Peyer's patch (tissue), 4 donors: ENCODE measurements around the gene AKR1B1. TPM values are rescaled to one million over a fixed set of nuclear protein-coding genes. Genes with fewer than 3 reads are reported as not detected.
A peak's percentile ranks its signal among the peaks of the same experiment; 100 is the strongest.

Source experiments
- DNase-seq, 3 donors: peaks; one replicate each; pipeline ENCODE4 v3.0.0-alpha.2; 2017 to 2019
- H3K27ac ChIP-seq, 4 donors: fragments of 200-600 bp; sonication (generic); one replicate each; pipeline ENCODE4 v1.5.1; 2016 to 2019
- H3K27me3 ChIP-seq, 2 donors: fragments of 200-600 bp; sonication (generic); one replicate each; pipeline ENCODE4 v1.5.1; 2019
- H3K36me3 ChIP-seq, 3 donors: fragments of 200-600 bp; sonication (generic); one replicate each; pipeline ENCODE4 v1.5.1; 2016 to 2019
- H3K4me1 ChIP-seq, 4 donors: fragments of 200-600 bp; sonication (generic); one replicate each; pipeline ENCODE4 v1.5.1; 2016 to 2019
- H3K4me3 ChIP-seq, 4 donors: fragments of 200-600 bp; sonication (generic); 1 replicate in 3 of 4; 2 replicates in 1 of 4; pipeline ENCODE4 v1.5.1; 2016 to 2019; ENCODE audit warnings: mild to moderate bottlenecking in 1 of 4
- H3K9me3 ChIP-seq, 4 donors: fragments of 200-600 bp; sonication (generic); one replicate each; pipeline ENCODE4 v1.5.1; 2016 to 2019; ENCODE audit warnings: mild to moderate bottlenecking in 1 of 4
- CTCF ChIP-seq, 6 experiments: fragments of 450-650 bp in 4 of 6; fragments of 200-600 bp in 2 of 6; sonication (generic) in 1 of 6; IDR thresholded peaks; one replicate each; pipeline ENCODE4 v1.5.1; 2017 to 2019; ENCODE audit warnings: antibody characterized with exemption in 6 of 6, mild to moderate bottlenecking in 3 of 6, moderate library complexity in 1 of 6
- POLR2A ChIP-seq, 2 donors: fragments of 450-650 bp; IDR thresholded peaks; one replicate each; pipeline ENCODE4 v1.5.1; 2017; ENCODE audit warnings: antibody characterized with exemption in 2 of 2, mild to moderate bottlenecking in 2 of 2, moderate library complexity in 2 of 2
- total RNA-seq, 4 donors: library from RNA; depleted of rRNA; stranded (reverse); fragments of >200 nt; gene quantifications; one replicate each; pipeline ENCODE4 v1.1.0, GENCODE V29; 2016

The AKR1B1 gene
- total RNA-seq = 10 to 100 TPM in 3 of 4 donors, 1 to 10 TPM in 1; 3.9 to 59.4 (median 22.9) TPM

- Histone ChIP-seq H3K36me3 (no peaks in the 10 kb centered on the region), H3K27ac (peak within 1 kb of the TSS; percentile 87 to 96 (median 90)), H3K27me3 (no peaks in the 10 kb centered on the region), H3K4me1 (peaks cover 0 to 18% (median 9%) of the 10 kb centered on the region in 4 donors), H3K4me3 (peak within 1 kb of the TSS; percentile 81 to 93 (median 86)), H3K9me3 (no peaks in the 10 kb centered on the region)
- peak; percentile 83 to 96 (median 88) for DNase-seq
- peak; percentile 43 to 52 (median 47) for TF ChIP-seq CTCF (IDR thresholded peaks at IDR 0.05)
- TF ChIP-seq POLR2A (IDR thresholded peaks at IDR 0.05) = peak; percentile 28 to 33
Measured at GRCh38 chr7:134458806-134459698, at the start of gene AKR1B1. AKR1B1 (minus strand) TSS chr7:134459100; CDS start chr7:134459062, 38 bp downstream.

GRCh38 chr7:134505856-134506255, 47.0 kb upstream of the AKR1B1 start:
- H3K27me3 ChIP-seq = no peaks in the 10 kb centered on the region
- no peaks in the 10 kb centered on the region for H3K9me3 ChIP-seq
- DNase-seq = no peak
- no peak overlapping the region for H3K4me3 ChIP-seq
- H3K4me1 ChIP-seq = no peaks in the 10 kb centered on the region
- no peak overlapping the region for H3K27ac ChIP-seq
- TF ChIP-seq POLR2A (IDR thresholded peaks at IDR 0.05) = no peak
- no peaks in the 10 kb centered on the region for H3K36me3 ChIP-seq

- H3K27me3 ChIP-seq = no peaks in the 10 kb centered on the region
- H3K36me3 ChIP-seq = no peaks in the 10 kb centered on the region
- no peak for TF ChIP-seq CTCF (IDR thresholded peaks at IDR 0.05)
- TF ChIP-seq POLR2A (IDR thresholded peaks at IDR 0.05) = no peak
- no peaks in the 10 kb centered on the region for H3K4me1 ChIP-seq
- no peak overlapping the region for H3K4me3 ChIP-seq
- H3K27ac ChIP-seq = no peak overlapping the region
- no peak for DNase-seq
- H3K9me3 ChIP-seq = no peaks in the 10 kb centered on the region
Measured at GRCh38 chr7:134504660-134505164, 45.8 kb upstream of the AKR1B1 start.

- H3K27me3 ChIP-seq = no peaks in the 10 kb centered on the region
- TF ChIP-seq CTCF (IDR thresholded peaks at IDR 0.05) (no peak), POLR2A (IDR thresholded peaks at IDR 0.05) (no peak)
- no peaks in the 10 kb centered on the region for H3K9me3 ChIP-seq
- DNase-seq = peak in 1 of 3 donors; percentile 57
- H3K4me1 ChIP-seq = no peaks in the 10 kb centered on the region
- no peak overlapping the region for H3K27ac ChIP-seq
- no peak overlapping the region for H3K4me3 ChIP-seq
- H3K36me3 ChIP-seq = no peaks in the 10 kb centered on the region
Measured at GRCh38 chr7:134502463-134503371, 43.8 kb upstream of the AKR1B1 start.

- Histone ChIP-seq H3K4me1 (no peaks in the 10 kb centered on the region), H3K27me3 (no peaks in the 10 kb centered on the region), H3K27ac (no peak overlapping the region), H3K9me3 (no peaks in the 10 kb centered on the region), H3K36me3 (no peaks in the 10 kb centered on the region), H3K4me3 (no peak overlapping the region)
- TF ChIP-seq CTCF (IDR thresholded peaks at IDR 0.05) (no peak), POLR2A (IDR thresholded peaks at IDR 0.05) (no peak)
- DNase-seq = no peak
Measured at GRCh38 chr7:134500982-134501381, 42.1 kb upstream of the AKR1B1 start.
